Stomach (tissue), 4 donors: ENCODE data around the gene ATP5F1E.

Experiments used
- POLR2A ChIP-seq, 4 donors: fragments of 450-650 bp; IDR thresholded peaks; one replicate each; pipeline ENCODE4 v1.6.1; 2016; ENCODE audit warnings: antibody characterized with exemption in 4 of 4, control low read depth in 2 of 4, mild to moderate bottlenecking in 1 of 4, moderate library complexity in 1 of 4
- POLR2AphosphoS5 ChIP-seq, 3 donors: sonication (generic); formaldehyde crosslinking; IDR thresholded peaks; one replicate each; pipeline ENCODE4 v1.6.1; 2016; ENCODE audit warnings: antibody characterized with exemption in 3 of 3
- TF ChIP-seq, protein P1 (sequence below), 7 experiments: fragments of 450-650 bp in 4 of 7; fragments of 200-600 bp in 3 of 7; sonication (generic) in 3 of 7; IDR thresholded peaks; one replicate each; pipeline ENCODE4 v1.5.1; 2016 to 2019; ENCODE audit warnings: antibody characterized with exemption in 7 of 7, control low read depth in 2 of 7, mild to moderate bottlenecking in 1 of 7

DNA sequence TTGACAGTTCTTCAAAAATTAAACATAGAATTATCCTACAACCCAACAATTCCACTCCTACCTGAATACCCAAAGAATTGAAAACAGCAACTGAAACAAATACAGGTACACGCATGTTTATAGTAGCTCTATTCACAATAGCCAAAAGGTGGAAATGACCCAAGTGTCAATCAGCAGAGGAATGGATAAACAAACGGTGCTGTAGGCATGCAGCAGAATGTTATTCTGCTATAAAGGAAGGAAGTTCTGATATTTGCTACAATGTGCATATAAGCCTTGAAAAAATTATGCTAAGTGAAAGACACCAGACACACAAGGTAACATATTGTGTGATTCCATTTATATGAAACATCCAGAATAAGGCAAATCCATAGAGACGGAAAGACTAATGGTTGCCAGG is 48.9 kb upstream of the ATP5F1E start:
- TF ChIP-seq, protein P1, sequence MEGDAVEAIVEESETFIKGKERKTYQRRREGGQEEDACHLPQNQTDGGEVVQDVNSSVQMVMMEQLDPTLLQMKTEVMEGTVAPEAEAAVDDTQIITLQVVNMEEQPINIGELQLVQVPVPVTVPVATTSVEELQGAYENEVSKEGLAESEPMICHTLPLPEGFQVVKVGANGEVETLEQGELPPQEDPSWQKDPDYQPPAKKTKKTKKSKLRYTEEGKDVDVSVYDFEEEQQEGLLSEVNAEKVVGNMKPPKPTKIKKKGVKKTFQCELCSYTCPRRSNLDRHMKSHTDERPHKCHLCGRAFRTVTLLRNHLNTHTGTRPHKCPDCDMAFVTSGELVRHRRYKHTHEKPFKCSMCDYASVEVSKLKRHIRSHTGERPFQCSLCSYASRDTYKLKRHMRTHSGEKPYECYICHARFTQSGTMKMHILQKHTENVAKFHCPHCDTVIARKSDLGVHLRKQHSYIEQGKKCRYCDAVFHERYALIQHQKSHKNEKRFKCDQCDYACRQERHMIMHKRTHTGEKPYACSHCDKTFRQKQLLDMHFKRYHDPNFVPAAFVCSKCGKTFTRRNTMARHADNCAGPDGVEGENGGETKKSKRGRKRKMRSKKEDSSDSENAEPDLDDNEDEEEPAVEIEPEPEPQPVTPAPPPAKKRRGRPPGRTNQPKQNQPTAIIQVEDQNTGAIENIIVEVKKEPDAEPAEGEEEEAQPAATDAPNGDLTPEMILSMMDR (IDR thresholded peaks at IDR 0.05): no peak
- TF ChIP-seq POLR2A (IDR thresholded peaks at IDR 0.05): no peak
- no peak for TF ChIP-seq POLR2AphosphoS5 (IDR thresholded peaks at IDR 0.05)
